HG03175 (cell line): ENCODE results near the gene TIAM1.
A peak's percentile ranks its signal among the peaks of the same experiment; 100 is the strongest.

Source experiments
- ATAC-seq: cut with Tn5 transposase; IDR thresholded peaks from one replicate; pipeline ENCODE4 v1.9.1; 2021; ENCODE audit warnings: mild to moderate bottlenecking, moderate library complexity; ENCODE audit not compliant: unreplicated experiment

The TIAM1 gene

DNA sequence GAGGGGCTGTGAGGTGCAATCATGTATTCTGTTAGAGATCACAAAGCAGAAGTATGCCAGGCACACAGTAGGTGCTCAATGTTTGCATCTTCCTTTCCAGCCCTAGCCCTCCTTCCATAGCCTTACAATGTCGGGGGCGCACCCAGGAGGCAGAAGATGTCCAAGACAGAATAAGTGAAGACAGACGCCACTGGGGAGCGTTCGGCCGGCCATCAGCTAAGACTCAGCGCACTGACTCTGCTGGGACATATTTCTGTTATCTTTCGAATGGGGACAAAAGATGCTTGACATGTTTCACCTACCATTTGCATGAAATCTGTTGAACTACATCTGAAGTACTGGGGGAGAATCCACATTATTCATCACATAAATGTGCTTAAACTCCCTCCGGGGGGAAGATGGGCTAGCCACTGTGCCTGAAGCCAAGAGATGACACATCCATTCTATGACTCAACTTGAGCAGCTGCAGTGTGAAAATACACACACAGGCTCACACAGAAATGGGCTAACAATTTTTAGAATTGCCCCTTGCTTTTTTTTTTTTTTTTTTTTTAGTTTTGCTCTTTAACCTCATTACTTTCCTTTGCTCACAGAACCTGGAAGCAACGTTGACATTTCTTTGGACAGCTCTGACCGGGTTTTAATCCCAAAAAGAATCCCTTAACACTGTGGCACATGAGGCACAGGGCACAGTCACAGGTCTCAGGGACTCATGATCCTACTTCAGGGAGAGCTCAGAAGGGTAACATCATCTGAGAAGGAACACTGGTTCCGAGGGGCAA is 7.9 kb downstream of the TIAM1 start:
- no peak for ATAC-seq

DNA sequence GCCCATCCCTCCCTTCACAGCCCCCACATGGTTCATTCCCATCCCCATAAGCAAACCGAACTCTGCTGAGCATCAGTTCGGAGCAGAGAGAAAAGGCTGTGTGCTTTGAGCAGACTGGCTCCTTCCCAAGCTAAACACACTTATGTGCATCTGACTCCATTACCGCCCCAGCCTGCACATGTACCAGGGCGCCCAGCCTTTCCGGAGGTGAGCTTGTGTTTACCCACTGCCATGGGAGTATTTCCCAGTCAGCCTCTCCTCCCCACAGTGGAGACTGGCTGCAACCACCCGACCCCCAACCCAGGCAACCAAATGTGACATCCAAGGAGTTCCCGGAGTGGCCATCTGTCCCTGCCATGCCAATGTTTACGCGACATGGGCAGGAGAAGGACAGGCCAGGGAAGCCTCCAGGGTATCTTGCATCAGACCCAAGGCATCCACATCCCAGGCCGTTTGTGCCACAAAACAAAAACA is 9.4 kb downstream of the TIAM1 start:
- ATAC-seq = no peak

DNA sequence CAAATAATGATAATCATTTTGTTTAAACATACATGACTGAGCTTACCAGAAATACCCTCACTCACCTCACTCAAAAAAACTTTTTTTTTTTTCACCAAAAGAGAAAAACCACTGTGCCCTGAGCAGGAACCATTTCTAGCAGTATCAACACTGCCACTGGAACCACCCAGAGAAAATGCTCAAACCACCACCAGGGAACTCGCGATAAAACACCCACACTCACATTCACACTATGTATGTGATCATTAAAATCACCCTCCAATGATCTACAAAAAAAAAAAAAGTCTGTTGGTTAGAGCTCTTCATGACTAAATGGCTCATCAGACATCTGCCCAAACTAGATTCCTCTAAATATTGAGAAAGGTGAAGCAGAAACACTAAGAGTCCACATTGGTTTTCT is 11.5 kb downstream of the TIAM1 start:
- no peak for ATAC-seq

DNA sequence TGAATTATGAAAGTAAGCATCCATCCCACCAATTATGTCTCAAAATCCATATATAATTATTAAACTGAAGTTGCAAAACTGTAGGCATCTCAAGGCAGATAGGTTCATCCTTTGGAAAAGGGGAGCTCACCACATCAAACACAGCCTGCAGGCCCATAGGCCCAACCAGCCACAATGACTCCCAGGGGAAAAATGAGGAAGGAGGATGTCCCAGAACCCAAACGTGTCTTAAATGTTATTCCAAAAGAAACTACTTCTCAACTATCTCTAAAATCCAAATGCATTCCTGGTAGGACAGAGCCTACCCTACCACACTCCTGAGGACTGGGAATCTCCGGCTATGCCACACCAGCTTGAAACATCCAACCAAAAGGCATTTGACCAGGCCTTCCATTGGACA is 12.8 kb downstream of the TIAM1 start:
- ATAC-seq = no peak

DNA sequence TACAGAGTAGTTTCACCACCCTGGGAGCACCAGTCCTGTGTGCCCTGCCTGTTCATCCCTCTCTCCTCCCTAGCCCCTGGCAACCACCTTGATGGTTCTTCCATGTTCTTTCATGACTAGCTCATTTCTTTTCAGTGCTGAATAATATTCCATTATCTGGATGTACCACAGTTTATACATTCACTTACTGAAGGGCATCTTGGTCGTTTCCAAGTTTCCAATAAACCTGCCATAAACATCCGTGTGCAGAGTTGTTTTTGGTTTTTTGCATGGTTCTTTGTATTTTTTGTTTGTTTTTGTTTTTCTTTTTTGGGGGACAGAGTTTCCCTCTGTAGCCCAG is 13.9 kb downstream of the TIAM1 start:
- ATAC-seq = no peak

DNA sequence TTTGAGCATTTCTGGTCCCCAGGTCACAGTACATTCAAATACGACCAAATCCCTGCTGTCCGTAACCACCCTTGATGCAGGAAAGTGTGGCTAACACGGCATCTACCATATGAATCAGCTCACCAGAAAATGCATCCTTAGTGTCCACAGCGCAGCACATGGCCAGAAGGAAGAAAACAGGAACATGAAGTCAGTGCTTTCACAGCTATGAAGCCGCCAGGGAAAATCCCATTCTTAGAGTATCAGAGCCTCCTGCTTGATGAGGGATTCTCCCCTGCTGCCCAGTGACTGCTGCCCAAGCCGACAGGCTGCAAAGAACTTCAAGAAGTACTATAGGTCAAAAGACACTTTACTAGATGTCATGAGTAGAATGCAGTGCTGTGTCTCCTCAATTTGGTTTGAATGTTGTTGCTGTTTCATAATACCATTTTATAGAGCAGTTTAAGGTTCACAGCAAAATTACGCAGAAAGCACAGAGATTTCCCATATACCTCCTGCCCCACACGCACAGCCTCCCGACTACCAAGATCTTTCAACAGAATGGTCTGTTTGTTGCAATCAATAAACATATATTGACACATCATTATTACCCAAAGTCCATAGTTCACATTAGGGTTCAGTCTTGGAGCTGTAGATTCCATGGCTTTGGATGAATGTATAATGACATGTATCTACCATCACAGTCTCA is 14.5 kb downstream of the TIAM1 start:
- no peak for ATAC-seq

DNA sequence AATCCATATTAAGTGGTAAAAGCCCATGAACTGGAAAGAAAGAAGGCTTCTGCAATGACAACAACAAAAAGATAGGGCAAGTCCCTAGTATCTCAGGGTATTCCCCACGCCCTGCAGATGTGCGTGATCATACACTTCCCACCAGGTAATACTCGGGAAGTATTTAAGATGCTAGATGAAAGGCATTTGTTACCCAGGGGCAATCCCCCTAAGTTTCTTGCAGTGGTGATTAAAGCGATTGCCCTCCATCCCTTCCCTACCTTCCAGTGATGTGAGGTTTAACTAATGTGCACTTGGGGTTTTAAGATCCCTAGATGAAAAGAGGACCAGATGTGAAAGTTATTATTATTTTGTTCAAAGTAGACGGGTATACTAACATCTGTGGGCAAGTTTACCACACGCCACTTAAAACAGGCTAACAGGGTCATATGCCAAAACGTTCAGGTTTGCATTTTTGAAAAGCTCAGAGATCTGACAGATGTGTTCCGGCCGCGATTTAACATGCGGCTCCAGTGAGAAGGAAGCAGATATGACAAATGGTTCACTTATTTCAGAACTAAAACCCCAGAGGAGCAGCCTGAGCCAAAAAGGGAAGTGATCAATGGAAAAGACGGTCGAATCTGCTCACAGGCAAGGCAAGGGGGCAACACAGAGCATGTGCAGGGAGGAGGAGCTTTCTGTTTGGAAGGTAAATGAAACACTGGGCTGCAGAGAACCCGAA is 17.4 kb downstream of the TIAM1 start:
- ATAC-seq = peak; percentile 98

DNA sequence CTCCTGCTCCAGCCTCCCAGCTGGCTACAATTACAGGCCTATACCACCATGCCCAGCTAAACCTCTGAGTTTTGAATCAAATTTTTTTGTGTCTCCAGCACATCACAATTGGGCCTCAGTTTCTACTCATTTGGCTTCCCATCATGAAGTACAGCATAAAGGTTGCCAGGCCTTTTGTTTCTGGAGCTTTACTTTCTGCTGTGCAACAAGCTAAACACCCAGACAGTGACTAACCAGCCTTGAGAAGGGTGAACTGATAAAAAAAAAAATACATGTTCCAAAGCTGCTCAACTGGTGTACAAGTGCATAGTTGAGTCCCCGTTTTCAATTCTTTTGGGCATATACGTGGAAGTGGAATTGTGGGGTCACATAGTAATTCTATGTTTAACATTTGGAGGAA is 25.1 kb downstream of the TIAM1 start:
- no peak for ATAC-seq

DNA sequence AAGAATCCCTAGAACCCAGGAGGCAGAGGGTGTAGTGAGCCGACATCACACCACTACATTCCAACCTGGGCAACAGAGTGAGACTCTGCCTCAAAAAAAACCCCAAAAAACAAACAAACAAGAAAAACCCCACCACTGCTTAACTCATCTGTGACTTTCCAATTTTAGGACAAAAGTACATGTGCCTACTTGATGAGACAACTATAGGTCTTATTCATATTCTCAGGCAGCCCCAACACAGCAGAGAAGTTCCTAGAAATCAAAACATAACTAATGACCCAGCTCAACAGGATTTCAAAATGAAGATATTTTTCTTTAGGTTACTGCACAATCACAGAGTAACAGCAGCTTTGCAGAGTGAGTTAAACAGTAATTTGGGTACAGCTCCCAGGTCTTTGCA is 26.4 kb downstream of the TIAM1 start:
- ATAC-seq = no peak

DNA sequence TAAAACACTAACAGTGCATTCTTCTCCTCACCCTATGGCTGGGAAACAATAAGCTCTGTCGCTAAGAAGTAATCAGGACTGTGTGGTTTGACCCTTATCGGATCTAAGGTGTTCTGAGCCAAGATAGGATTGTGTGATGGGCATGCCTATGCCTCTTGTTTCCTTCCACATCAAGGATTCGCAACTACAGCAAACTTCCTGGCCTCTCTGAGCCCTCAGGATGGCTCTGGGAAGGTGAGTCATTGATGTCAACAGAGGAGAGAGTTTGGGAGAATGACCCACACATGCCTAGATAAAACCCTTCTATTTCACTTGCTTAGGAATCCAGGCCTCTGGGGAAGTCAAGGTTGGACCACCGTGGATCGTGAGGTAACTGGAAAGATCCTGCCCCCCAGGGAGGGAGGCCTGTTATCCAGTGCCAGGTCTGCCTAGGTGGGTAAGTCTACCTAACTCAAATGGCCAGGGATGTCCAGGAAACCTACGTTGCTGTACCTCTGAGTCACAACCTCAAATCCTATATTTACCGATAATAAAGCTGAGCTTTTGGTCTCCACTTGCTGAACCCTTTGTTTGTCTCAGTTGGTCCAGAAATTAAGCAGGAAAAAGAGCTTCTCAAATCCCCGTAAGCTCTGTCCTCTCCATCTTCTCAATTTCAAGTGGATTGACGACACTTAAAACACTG is 27.4 kb downstream of the TIAM1 start:
- no peak for ATAC-seq

DNA sequence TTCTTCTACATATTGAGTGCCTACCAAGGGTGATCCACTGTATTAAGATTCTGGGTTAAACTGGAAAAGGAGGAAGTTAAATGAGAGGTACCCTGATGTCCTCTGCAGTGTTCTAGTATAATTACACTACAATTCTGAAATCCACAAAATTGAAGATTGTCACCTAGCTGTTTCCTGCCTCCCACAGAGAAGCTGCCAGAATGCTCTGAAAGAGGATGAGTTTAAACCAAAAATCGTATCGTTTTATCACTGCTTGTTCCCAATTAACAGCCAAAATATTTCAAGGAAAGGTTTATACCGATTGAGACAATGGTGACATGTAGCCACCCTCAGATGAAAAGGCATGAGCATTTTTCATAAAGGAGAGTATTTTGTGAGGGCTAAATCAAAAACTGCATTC is 28.0 kb downstream of the TIAM1 start:
- ATAC-seq = no peak

DNA sequence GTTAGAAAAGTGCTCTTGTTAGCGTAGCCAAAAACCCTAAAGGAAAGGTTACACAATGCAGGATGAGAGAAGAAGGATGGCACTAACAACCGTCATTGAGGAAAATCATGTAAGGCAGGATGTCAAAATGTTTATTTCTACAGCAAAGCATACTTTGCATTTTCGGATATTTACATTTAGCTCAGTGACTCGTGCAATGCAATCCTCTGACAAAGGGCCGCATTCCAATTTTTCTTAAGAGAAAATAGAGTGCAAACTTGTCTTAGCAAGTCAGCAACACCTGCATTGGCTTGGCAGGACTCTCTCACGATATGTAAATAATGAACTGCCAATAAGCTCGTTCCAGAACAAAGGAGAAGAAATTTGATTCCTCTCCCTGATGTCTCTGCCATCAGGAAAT is 33.3 kb downstream of the TIAM1 start:
- no peak for ATAC-seq

DNA sequence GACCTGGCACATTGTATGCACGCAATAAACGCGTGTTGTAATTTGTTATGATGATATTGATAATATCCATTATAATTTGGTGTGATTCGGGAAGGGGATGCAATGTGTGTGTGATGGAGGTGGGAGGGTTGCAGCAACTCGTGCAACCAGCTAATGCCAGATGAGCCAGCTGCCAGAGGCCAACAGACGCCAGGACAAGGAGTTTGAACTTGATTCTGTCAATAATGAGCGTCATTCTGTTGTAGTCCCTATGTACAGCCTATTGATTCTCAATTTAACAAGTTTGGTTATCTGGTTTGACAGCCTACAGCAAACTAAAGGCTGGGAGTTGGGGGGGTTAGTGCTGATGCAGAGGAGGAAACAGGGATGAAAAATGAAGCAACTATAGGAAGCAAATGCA is 35.5 kb downstream of the TIAM1 start:
- no peak for ATAC-seq

DNA sequence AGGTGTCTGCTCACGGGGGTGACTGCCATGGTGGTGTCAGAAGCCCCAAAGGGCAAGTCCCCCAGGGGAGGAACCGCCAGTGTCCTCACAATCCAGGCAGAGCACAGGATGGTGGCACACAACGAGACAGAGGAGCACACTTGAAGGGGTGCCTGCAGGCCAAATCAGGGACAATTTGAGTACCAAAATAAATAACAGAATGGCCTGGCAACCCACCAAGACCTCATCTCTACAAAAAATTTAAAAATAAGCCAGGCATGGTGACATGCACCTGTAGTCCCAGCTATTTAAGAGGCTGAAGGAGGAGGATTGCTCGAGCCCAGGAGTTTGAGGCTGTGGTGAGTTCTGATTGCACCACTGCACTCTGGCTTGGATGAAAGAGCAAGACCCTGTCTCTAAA is 38.2 kb downstream of the TIAM1 start:
- ATAC-seq = no peak

DNA sequence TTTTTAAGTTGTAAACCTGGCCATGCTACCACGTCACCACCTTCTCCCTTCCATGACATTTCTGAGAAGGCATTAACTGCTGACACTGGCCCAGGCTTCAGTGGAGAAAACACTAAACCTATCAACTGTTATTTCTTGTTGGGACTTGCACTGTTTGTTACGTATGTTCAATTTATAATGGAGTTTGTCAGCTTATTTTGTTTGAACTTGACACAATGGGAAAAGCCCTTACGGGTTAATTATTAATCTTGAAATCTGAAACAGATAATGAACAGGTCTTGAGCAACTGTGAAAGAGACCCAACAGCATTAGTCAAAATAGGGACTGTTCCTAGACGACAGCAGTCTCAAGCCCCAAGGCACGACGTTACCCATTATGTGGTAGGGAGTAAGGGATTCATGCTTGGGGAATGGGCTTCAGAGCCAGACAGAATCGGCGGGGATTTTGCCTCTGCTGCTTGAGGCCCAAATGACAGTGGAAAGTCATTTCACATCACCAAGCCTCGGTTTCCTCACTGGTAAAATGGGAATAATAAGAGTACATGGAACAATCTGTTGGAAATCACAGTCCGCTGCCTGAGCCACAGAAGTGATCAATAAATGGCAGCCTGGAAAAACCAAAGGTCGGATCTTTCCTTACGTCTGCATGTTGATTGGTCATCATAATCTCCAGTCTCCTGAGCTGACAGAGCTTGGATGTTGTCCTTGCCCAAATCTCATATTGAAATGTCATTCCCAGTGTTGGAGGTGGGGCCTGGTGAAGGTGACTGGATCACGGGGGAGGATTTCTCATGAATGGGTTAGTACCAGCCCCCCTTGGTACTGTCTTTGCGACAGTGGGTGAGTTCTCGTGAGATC is 44.5 kb downstream of the TIAM1 start:
- no peak for ATAC-seq

DNA sequence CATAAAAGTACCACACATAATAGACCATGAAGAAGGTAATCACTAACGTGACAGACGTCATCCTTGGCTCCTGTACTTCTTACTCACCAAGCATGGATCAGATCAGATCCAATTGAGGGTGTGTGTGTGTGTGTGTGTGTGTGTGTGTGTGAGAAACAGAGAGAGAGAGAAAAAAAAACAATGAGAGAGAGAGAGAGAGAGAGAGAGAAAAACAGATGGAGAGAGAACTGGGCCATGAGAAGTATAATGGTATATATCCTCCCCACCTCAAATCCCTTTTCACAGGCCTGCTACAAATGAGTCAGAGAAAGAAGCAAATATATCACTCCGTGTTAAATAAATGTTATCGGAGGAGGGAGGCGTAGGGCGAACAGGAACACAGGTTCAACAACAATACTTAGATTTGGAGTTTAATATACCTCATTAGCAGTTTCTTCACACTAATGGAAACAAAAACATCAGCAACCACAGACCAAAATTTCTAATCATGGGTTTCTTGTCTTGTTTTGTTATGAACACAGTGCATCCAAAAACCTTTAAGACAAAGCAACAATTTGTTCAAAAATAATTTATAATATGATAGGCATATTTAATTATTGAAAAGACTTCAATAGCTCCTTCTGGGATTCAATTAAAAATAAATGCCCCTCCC is 45.3 kb downstream of the TIAM1 start:
- no peak for ATAC-seq

DNA sequence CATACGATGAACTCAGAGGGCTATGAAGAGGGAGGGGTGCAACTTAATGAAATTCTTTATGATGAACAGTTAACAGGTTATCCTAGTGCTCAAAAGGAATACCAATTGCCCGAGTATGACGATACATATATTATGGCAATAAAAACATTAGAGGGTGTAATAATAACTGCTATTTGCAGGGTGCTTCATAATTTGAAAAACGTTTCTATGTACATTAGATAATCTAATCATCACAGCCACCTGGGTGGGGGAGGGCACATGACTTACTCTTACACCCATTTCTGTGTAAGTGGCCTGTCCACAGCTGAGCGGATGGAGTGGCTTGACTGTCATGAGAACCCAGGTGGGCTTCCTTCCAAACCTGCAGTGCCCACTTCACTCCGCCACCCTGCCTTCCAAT is 46.3 kb downstream of the TIAM1 start:
- no peak for ATAC-seq

DNA sequence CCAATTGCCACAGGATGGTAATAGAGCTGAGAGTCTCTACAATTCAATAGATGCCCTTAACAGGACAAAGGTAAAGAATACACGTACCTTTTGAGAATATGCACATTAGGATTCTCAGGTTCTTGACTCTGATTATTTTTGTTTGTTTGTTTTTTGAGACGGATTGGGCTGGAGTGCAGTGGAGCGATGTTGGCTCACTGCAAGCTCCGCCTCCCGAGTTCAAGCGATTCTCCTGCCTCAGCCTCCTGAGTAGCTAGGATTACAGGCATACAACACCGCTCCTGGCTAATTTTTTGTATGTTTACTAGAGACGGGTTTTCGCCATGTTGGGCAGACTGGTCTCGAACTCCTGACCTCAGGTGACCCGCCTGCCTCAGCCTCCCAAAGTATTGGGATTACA is 48.4 kb downstream of the TIAM1 start:
- no peak for ATAC-seq

DNA sequence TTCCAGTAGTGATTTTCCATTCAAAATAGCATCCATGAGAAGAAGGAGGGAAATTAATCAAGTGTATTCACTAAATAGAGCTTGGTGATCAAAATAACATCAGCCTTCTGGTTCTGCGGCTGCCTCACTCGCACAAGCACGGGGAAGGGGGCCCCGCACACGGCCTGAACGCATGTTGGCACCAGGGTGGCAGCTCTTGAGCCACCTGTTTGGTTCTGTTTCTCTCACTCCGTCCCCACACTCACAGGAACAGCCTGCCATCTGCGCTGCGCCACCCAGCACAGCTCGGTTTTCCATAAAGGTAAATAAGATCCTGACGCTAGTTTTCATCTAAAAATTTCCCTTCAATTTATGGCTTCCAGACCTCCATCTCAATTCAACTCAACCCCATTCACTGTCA is 49.4 kb downstream of the TIAM1 start:
- no peak for ATAC-seq

DNA sequence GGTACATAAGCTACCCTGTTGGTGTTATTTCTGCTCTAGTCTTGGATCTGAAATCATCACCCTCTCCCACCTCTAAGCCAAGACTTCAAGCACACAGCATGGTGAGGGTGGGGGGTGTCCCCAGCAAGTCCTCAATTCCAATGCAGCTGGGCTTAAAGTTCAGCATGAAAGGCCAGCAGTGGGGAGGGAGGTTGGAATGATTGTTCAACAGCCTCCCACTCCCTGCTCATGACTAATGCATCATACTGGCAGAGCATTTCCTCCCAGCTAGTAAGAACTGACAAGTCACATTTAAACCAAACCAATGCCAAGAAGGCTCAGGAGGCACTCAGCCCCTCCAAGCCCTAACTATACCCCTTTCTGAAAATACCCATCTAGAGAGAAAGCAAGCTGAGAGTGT is 50.1 kb downstream of the TIAM1 start:
- no peak for ATAC-seq
